K562 (cell line): ENCODE data around the gene MPIG6B. TPM values are rescaled to one million over a fixed set of nuclear protein-coding genes. Genes with fewer than 3 reads are reported as not detected.

Source experiments
- AFF4 ChIP-seq: sonication (generic); formaldehyde crosslinking; IDR thresholded peaks from 2 replicates; pipeline ENCODE4 v1.8.0; 2023; ENCODE audit warnings: mild to moderate bottlenecking, missing genetic modification reagents
- BMI1 ChIP-seq: fragments of 150-350 bp; IDR thresholded peaks from 2 replicates; pipeline ENCODE4 v1.6.1; 2014; ENCODE audit warnings: low read length
- EZH2 ChIP-seq: IDR thresholded peaks from 2 replicates; pipeline ENCODE4 v1.6.1; 2012; ENCODE audit warnings: low read depth, mild to moderate bottlenecking, inconsistent platforms, low read length, borderline replicate concordance
- FOSL1 ChIP-seq: fragments of 200-800 bp; sonication (Bioruptor generic); conservative IDR thresholded peaks from 2 replicates; pipeline ENCODE4 v1.6.1; 2016; ENCODE audit warnings: missing genetic modification characterization, missing compliant biosample characterization
- LARP7 ChIP-seq: fragments of 450-650 bp; IDR thresholded peaks from 2 replicates; pipeline ENCODE4 v1.6.1; 2016
- NFE2 ChIP-seq: IDR thresholded peaks from 2 replicates; pipeline ENCODE4 v1.6.1; 2014; ENCODE audit warnings: antibody characterized with exemption, low read depth
- NONO ChIP-seq, 2 experiments: fragments of 200-400 bp in 1 of 2; fragments of 450-650 bp in 1 of 2; formaldehyde crosslinking in 1 of 2; IDR thresholded peaks; 2 replicates each; pipeline ENCODE4 v1.6.1; 2017; ENCODE audit warnings: low read depth in 2 of 2, mild to moderate bottlenecking in 2 of 2, moderate library complexity in 2 of 2, low read length in 1 of 2
- PHF21A ChIP-seq: fragments of 450-650 bp; IDR thresholded peaks from 2 replicates; pipeline ENCODE4 v1.6.1; 2017; ENCODE audit warnings: low read depth, borderline replicate concordance
- RBM39 ChIP-seq: fragments of 200-400 bp; formaldehyde crosslinking; optimal IDR thresholded peaks from 2 replicates; pipeline ENCODE3; 2018; ENCODE audit warnings: low read depth, low read length
- RHOXF2B ChIP-seq: fragments of 250-450 bp; sonication (Bioruptor Pico); conservative IDR thresholded peaks from 2 replicates; pipeline ENCODE4 v1.5.1; 2021
- RNF219 ChIP-seq: fragments of 250-450 bp; sonication (Bioruptor Pico); IDR thresholded peaks from 2 replicates; pipeline ENCODE4 v1.5.0; 2022; ENCODE audit warnings: mild to moderate bottlenecking
- SRSF7 ChIP-seq: fragments of 200-400 bp; formaldehyde crosslinking; optimal IDR thresholded peaks from 2 replicates; pipeline ENCODE3; 2017; ENCODE audit warnings: mild to moderate bottlenecking, low read depth, low read length
- TEAD4 ChIP-seq, 2 experiments: sonication (generic) in 1 of 2; formaldehyde crosslinking in 1 of 2; IDR thresholded peaks; 2 replicates each; pipeline versions ENCODE4 v1.6.1 to v1.8.0; 2012 to 2022; ENCODE audit warnings: borderline replicate concordance in 1 of 2, inconsistent platforms in 1 of 2, low read length in 1 of 2, mild to moderate bottlenecking in 1 of 2, missing genetic modification reagents in 1 of 2
- ZBTB34 ChIP-seq: fragments of 250-450 bp; sonication (Bioruptor Pico); IDR thresholded peaks from 2 replicates; pipeline ENCODE4 v1.8.0; 2021; ENCODE audit warnings: mild to moderate bottlenecking, moderate library complexity
- ZNF584 ChIP-seq: fragments of 200-800 bp; sonication (Bioruptor generic); IDR thresholded peaks from 2 replicates; pipeline ENCODE4 v1.6.1; 2016; ENCODE audit warnings: low read depth, mild to moderate bottlenecking, missing genetic modification characterization, missing compliant biosample characterization
- ZSCAN32 ChIP-seq: fragments of 450-650 bp; formaldehyde crosslinking; IDR thresholded peaks from 2 replicates; pipeline ENCODE4 v1.4.0; 2020; ENCODE audit warnings: mild to moderate bottlenecking, moderate library complexity
- polyA plus RNA-seq, 8 experiments: library from polyadenylated mRNA; depleted of rRNA in 4 of 8; stranded (reverse) in 5 of 8; unstranded in 3 of 8; fragments of >200 nt; fragmentation: Nextera tagmentation in 2 of 8; fragmentation: Illumina TruSeq in 1 of 8; extraction: Ambion mirVana in 2 of 8; extraction: Trizol in 1 of 8; gene quantifications; 2 replicates each; pipeline versions ENCODE4 v1.2.1 to v1.2.3, GENCODE V29; 2011 to 2014; ENCODE audit warnings: inconsistent platforms in 1 of 8, missing spikeins in 1 of 8
- total RNA-seq, 7 experiments: library from RNA; depleted of rRNA in 6 of 7; stranded (reverse); fragments of >200 nt in 6 of 7; fragmentation: Illumina TruSeq in 2 of 7; extraction: Trizol in 2 of 7; gene quantifications; 2 replicates each; pipeline versions ENCODE4 v1.2.1 to v1.2.3, GENCODE V29; 2011 to 2021; ENCODE audit warnings: low replicate concordance in 1 of 7
- TF ChIP-seq, protein P1 (sequence below): IDR thresholded peaks from 3 replicates; pipeline ENCODE4 v1.6.1; 2011; ENCODE audit warnings: borderline replicate concordance, mild to moderate bottlenecking, moderate library complexity; ENCODE audit not compliant: insufficient read length; ENCODE audit errors: extremely low read depth

MPIG6B gene
- total and polyA plus RNA-seq, 9 of the 15 experiments (the other 6 are each of a cell fraction or from before 2014, with no cell fraction given) = 0.11 to 1.2 (median 0.28) TPM; not detected in 1

DNA sequence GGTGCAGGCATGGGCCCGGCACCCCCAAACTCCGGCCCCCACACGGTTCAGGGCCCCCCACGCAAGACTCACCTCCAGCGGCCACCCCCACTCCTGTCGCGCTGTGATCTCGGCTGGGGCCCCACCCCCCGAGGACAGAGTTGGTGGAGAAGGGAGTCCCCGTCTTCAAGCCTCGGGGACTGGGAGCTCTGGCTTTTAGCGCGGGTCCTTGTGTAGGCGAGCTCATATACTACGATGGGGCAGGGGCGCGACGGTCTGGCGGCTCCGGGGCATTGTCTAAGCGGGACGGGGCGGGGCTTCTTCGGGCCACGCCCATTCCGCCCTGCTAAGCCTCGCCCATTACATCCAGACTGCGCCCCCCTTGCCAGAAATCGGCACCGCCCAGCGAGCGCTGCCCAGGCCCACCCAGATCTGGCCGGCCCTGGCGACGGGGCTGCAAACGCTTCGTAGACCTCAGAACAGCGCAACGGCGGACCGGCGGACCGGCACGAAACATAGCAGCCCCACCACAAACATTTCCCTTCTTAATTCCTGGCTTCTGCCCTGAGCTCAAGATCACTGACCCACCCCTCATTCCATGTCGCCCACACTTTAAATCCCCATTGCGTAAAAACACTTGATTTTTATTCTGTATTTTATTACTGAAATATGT, 6.9 kb downstream of the MPIG6B start (continued):
- TF ChIP-seq ZBTB34 (CRISPR knock-in tag) = no peak
- TF ChIP-seq ZNF584 = no peak
- peak; percentile 98 for TF ChIP-seq RHOXF2B
- TF ChIP-seq ZSCAN32 (CRISPR knock-in tag) = peak; percentile 97
- TF ChIP-seq, protein P1, sequence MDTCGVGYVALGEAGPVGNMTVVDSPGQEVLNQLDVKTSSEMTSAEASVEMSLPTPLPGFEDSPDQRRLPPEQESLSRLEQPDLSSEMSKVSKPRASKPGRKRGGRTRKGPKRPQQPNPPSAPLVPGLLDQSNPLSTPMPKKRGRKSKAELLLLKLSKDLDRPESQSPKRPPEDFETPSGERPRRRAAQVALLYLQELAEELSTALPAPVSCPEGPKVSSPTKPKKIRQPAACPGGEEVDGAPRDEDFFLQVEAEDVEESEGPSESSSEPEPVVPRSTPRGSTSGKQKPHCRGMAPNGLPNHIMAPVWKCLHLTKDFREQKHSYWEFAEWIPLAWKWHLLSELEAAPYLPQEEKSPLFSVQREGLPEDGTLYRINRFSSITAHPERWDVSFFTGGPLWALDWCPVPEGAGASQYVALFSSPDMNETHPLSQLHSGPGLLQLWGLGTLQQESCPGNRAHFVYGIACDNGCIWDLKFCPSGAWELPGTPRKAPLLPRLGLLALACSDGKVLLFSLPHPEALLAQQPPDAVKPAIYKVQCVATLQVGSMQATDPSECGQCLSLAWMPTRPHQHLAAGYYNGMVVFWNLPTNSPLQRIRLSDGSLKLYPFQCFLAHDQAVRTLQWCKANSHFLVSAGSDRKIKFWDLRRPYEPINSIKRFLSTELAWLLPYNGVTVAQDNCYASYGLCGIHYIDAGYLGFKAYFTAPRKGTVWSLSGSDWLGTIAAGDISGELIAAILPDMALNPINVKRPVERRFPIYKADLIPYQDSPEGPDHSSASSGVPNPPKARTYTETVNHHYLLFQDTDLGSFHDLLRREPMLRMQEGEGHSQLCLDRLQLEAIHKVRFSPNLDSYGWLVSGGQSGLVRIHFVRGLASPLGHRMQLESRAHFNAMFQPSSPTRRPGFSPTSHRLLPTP = no peak
- TF ChIP-seq NONO (IDR thresholded peaks at IDR 0.05; ENCODE audit: low read depth in 2 of 2, low read length in 1 of 2) = no peak
- TF ChIP-seq NFE2 = no peak
- no peak for TF ChIP-seq SRSF7
- no peak for TF ChIP-seq EZH2
- peak; percentile 63; the same call in 1 of the 2 replicates for TF ChIP-seq LARP7
- no peak for TF ChIP-seq RBM39
- no peak for TF ChIP-seq AFF4 (CRISPR knock-in tag)
- no peak for TF ChIP-seq PHF21A
- TF ChIP-seq RNF219 (CRISPR knock-in tag) = peak; percentile 91
- 0 out of 2 replicates have a peak, but pooled peaks have one; percentile 9 for TF ChIP-seq BMI1
- no peak for TF ChIP-seq FOSL1 (tag)
- TF ChIP-seq TEAD4 (IDR thresholded peaks at IDR 0.05; ENCODE audit: low read length) = no peak
- TF ChIP-seq TEAD4 (CRISPR knock-in tag; IDR thresholded peaks at IDR 0.05; ENCODE audit: borderline replicate concordance) = no peak
